Heart left ventricle (tissue), 16 donors: Measurements from ENCODE around the gene LCLAT1. TPM values are rescaled to one million over a fixed set of nuclear protein-coding genes. Genes with fewer than 3 reads are reported as not detected.

Experiments used
- ATAC-seq, 4 donors: fragments of 200-7000 bp; cut with Tn5 transposase; one replicate each; pipeline ENCODE4 v1.9.1; 2020 to 2022; ENCODE audit warnings: moderate library complexity in 4 of 4, mild to moderate bottlenecking in 3 of 4, moderate number of reproducible peaks in 1 of 4
- DNase-seq, 5 donors: peaks; one replicate each; pipeline ENCODE4 v3.0.0-alpha.2; 2020
- H3K27ac ChIP-seq, 12 donors: fragments of 200-600 bp; sonication (generic) in 4 of 12; one replicate each; pipeline versions ENCODE4 v1.5.0 to v1.8.0; 2016 to 2022; ENCODE audit warnings: mild to moderate bottlenecking in 2 of 12
- H3K27me3 ChIP-seq, 9 donors: fragments of 200-600 bp; sonication (generic) in 2 of 9; one replicate each; pipeline versions ENCODE4 v1.5.1 to v1.8.0; 2016 to 2022; ENCODE audit warnings: mild to moderate bottlenecking in 3 of 9
- H3K36me3 ChIP-seq, 9 donors: fragments of 200-600 bp; sonication (generic) in 2 of 9; one replicate each; pipeline versions ENCODE4 v1.5.0 to v1.8.0; 2018 to 2022; ENCODE audit warnings: mild to moderate bottlenecking in 2 of 9
- H3K4me1 ChIP-seq, 12 donors: fragments of 200-600 bp; sonication (generic) in 4 of 12; one replicate each; pipeline versions ENCODE4 v1.5.0 to v1.8.0; 2016 to 2022; ENCODE audit warnings: mild to moderate bottlenecking in 3 of 12
- H3K4me3 ChIP-seq, 12 donors: fragments of 200-600 bp; sonication (generic) in 4 of 12; one replicate each; pipeline versions ENCODE4 v1.5.0 to v1.8.0; 2017 to 2022; ENCODE audit warnings: mild to moderate bottlenecking in 9 of 12, moderate library complexity in 4 of 12
- H3K9me3 ChIP-seq, 12 donors: fragments of 200-600 bp; sonication (generic) in 4 of 12; one replicate each; pipeline versions ENCODE4 v1.5.0 to v1.8.0; 2016 to 2022; ENCODE audit warnings: mild to moderate bottlenecking in 1 of 12
- POLR2A ChIP-seq, 2 donors: fragments of 450-650 bp; IDR thresholded peaks; one replicate each; pipeline ENCODE4 v1.6.1; 2017; ENCODE audit warnings: antibody characterized with exemption in 2 of 2, mild to moderate bottlenecking in 2 of 2, moderate library complexity in 2 of 2
- WGBS, 4 donors: extraction: QIAGEN DNeasy Blood & Tissue Kit in 2 of 4; methylation state at CpG; one replicate each; pipeline versions ENCODE4 v1.1.5 to v1.1.7; 2013 to 2018; 5-methylcytosine and 5-hydroxymethylcytosine counted together
- intact Hi-C, 10 donors: fragments of 100-400 bp; cut with DNase I; formaldehyde crosslinking; loops; one replicate each; pipeline versions ENCODE4 v1.11.1 to v1.14.2; 2022
- polyA plus RNA-seq, 2 donors: library from polyadenylated mRNA; stranded (reverse); fragments of 200-250 nt; gene quantifications; one replicate each; pipeline ENCODE4 v1.2.3, GENCODE V29; 2013
- total RNA-seq, 9 donors: library from RNA; depleted of rRNA in 2 of 9; stranded (reverse); fragments of >200 nt in 2 of 9; fragmentation: NEBNext Ultra II Directional in 3 of 9; extraction: Animal tissue kit (Norgen Biotek cat#: 25700) in 3 of 9; gene quantifications; one replicate each; pipeline versions ENCODE4 v1.1.0 to v1.2.4, GENCODE V29; 2016 to 2023
- TF ChIP-seq, protein P1 (sequence below), 12 donors: fragments of 200-600 bp; sonication (generic) in 4 of 12; IDR thresholded peaks; one replicate each; pipeline versions ENCODE4 v1.5.0 to v1.8.0; 2018 to 2022; ENCODE audit warnings: antibody characterized with exemption in 12 of 12, mild to moderate bottlenecking in 5 of 12
- donor health status: ischemic (EF 13 %, LVEDD 7.1; RV severe dilation, severe dysfunction).
- donor health status: healthy with polysubstance abuse.
- donor health status: DM: no; HTN: yes; CAD: no.
- donor health status: DM: no; HTN: no; CAD: no.
- donor health status: ischemic (EF 25% LVEDD 6.9; RV normal size, moderate dysfunction).
- donor health status: ischemic (EF 25% LVEDD 5.7; RV mildly dilated, moderate dysfunction).
- donor health status: healthy.
- donor health status: DM: yes; HTN: yes; CAD: no.
- donor health status: ischemic (EF 35%, LVEDD 5.7; RV mildly dilated, moderate dysfunction).
- donor health status: nonischemic (EF 11% LVEDD 7.7; RV severe dilation, severe dysfunction).
- donor health status: DM: yes; HTN: yes; CAD: no.
- donor health status: PGD.
- donor health status: ischemic (EF 29% LVEDD 5.4; RV normal size, mild dysfunction).
- donor health status: nonischemic (EF 23%, LVEDD 6.1; RV moderate dilation, normal function).

Gene LCLAT1
- total and polyA plus RNA-seq, 11 donors: 9.8 to 70.2 (median 43.8) TPM

DNA sequence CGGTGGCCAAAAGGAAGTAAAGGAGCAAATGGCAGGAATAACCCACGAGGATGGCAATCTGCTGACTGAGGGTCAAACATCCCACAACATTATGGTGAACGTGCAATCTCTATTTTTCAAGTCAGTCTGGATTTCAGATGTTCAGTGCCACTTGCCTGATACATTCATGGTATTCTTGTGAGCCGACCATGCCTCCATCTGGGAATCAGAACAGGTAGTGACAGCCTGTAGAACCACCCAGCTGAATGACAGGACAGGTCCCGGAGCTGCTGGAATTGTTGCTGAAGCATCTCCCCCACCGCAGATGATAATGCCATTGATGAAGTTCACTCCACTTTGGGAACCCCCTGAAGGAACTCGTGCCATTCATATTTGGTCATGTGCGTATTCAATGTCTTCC is 237.0 kb downstream of the LCLAT1 start:
- ATAC-seq: no peak
- whole genome bisulfite sequencing, 4 donors: 90 to 93% (median 92%) methylated on average over 8 of the region's 8 CpGs
- intact Hi-C loops: loop anchor here in 3 of 10 donors (10.0 kb wide), 3 partner anchors 89 to 239 kb away; partner anchors contain the start of gene LCLAT1 (in 1 of the 3)

DNA sequence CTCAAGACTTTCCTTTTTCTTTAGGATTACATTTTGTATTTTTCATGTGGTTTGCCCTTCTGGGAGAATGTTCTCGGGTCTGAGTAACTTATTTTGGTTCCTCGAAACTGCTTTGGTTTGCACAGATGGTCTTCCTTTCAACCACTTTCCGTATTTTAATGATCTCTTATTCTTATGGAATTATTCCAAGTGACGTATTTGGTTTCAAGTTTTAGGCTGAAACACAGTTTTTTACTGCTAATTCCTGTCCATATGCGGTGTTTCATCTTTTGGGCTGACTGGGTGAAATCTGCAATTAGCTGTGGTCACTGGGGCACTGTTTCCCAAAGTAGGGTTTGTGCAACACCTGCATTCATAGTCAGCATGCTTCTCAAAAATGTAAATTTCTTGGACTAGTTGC is 237.5 kb downstream of the LCLAT1 start:
- WGBS, 4 donors: 87 to 89% (median 88%) methylated on average over 5 of the region's 5 CpGs
- DNase-seq (no peak), ATAC-seq (no peak)
- Histone ChIP-seq H3K27me3 (no peaks in the 10 kb centered on the region), H3K4me1 (peaks cover 0 to 27% (median 12%) of the 10 kb centered on the region in 12 donors), H3K4me3 (no peak overlapping the region), H3K9me3 (no peaks in the 10 kb centered on the region), H3K27ac (no peak overlapping the region), H3K36me3 (no peaks in the 10 kb centered on the region)
- no peak for TF ChIP-seq POLR2A (IDR thresholded peaks at IDR 0.05)
- TF ChIP-seq, protein P1, sequence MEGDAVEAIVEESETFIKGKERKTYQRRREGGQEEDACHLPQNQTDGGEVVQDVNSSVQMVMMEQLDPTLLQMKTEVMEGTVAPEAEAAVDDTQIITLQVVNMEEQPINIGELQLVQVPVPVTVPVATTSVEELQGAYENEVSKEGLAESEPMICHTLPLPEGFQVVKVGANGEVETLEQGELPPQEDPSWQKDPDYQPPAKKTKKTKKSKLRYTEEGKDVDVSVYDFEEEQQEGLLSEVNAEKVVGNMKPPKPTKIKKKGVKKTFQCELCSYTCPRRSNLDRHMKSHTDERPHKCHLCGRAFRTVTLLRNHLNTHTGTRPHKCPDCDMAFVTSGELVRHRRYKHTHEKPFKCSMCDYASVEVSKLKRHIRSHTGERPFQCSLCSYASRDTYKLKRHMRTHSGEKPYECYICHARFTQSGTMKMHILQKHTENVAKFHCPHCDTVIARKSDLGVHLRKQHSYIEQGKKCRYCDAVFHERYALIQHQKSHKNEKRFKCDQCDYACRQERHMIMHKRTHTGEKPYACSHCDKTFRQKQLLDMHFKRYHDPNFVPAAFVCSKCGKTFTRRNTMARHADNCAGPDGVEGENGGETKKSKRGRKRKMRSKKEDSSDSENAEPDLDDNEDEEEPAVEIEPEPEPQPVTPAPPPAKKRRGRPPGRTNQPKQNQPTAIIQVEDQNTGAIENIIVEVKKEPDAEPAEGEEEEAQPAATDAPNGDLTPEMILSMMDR (IDR thresholded peaks at IDR 0.05): no peak
- intact Hi-C loops: loop anchor here in 3 of 10 donors (10.0 kb wide), 3 partner anchors 90 to 240 kb away; partner anchors contain the start of gene LCLAT1 (in 1 of the 3)

More for the DNA sequence above, 237.0 kb downstream of the LCLAT1 start:
- no peak for TF ChIP-seq POLR2A (IDR thresholded peaks at IDR 0.05)
- TF ChIP-seq, protein P1 (IDR thresholded peaks at IDR 0.05): no peak
- Histone ChIP-seq H3K27me3 (no peaks in the 10 kb centered on the region), H3K27ac (no peak overlapping the region), H3K4me1 (peaks cover 0 to 22% (median 7%) of the 10 kb centered on the region in 12 donors), H3K36me3 (no peaks in the 10 kb centered on the region), H3K4me3 (no peak overlapping the region), H3K9me3 (no peaks in the 10 kb centered on the region)
- DNase-seq: no peak

DNA sequence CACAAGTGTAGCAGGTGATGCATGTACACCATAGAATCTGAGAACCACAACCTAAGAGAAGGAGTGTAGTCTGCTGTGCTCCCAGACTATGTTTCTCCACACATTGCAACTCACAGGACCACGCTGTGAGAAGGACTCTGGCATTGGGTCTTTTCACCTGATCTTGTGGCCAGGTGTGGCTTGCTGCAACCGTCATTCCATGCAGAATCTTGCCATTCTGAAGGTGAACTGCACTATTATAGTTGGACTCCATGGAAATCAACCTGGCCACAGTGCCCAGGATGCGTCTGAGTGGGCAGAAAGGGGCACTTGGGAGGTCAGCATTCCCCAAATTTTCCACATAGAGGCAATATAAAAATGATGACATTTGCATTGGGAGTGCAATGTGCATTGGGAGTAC is 237.9 kb downstream of the LCLAT1 start:
- intact Hi-C loops: loop anchor here in 5 of 10 donors (5.0 to 10.0 kb wide), 5 partner anchors 90 to 338 kb away; partner anchors contain the start of gene LCLAT1 (in 1 of the 5)
- no peaks in the 10 kb centered on the region for H3K36me3 ChIP-seq
- ATAC-seq: no peak

DNA sequence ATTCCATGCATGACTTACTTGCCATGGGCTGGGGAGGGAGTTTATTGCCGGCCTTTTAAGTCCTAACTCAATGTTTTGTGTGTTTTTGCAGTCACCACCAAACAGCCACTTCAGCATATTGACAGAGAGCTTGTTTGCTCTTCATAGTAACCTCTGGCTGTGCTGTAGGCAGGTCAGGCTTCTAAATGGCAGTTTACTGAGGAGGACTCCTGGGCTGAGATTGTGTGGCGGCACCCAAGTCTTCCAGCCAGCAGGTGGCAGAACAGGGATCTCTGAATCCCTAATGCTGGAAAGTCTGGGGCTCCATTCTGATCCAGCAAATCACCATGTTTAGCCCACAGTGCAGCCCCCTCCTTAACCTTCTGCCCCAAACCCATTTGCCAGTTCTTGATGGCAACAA is 239.0 kb downstream of the LCLAT1 start:
- TF ChIP-seq POLR2A (IDR thresholded peaks at IDR 0.05): no peak
- TF ChIP-seq, protein P1 (IDR thresholded peaks at IDR 0.05): peak in 10 of 12 donors; percentile 5 to 33 (median 16)
- WGBS, 4 donors: 91 to 100% (median 91%) methylated on average over 2 of the region's 2 CpGs
- no peaks in the 10 kb centered on the region for H3K9me3 ChIP-seq
- no peak for DNase-seq
- peak overlapping the region in 2 of 12 donors; percentile 20 to 29 for H3K27ac ChIP-seq
- peak in 1 of 4 donors; percentile 11 for ATAC-seq
- no peaks in the 10 kb centered on the region for H3K36me3 ChIP-seq
- H3K4me3 ChIP-seq: no peak overlapping the region
- peaks cover 0 to 38% (median 16%) of the 10 kb centered on the region in 12 donors for H3K4me1 ChIP-seq
- intact Hi-C loops: loop anchor here in 5 of 10 donors (5.0 to 10.0 kb wide), 5 partner anchors 91 to 339 kb away; partner anchors contain the start of gene LCLAT1 (in 1 of the 5)
- H3K27me3 ChIP-seq: no peaks in the 10 kb centered on the region

More for the DNA sequence above, 237.9 kb downstream of the LCLAT1 start:
- Histone ChIP-seq H3K9me3 (no peaks in the 10 kb centered on the region), H3K27ac (no peak overlapping the region), H3K4me3 (no peak overlapping the region), H3K4me1 (peaks cover 0 to 31% (median 15%) of the 10 kb centered on the region in 12 donors), H3K27me3 (no peaks in the 10 kb centered on the region)
- no peak for DNase-seq
- WGBS, 4 donors: 91 to 98% (median 93%) methylated on average over 3 of the region's 3 CpGs
- TF ChIP-seq, protein P1 (IDR thresholded peaks at IDR 0.05): no peak
- no peak for TF ChIP-seq POLR2A (IDR thresholded peaks at IDR 0.05)
